HTERT RPE-1 (cell line): Measurements from ENCODE around the gene SLC6A19.

Source experiments
- in situ Hi-C: fragments of 300-500 bp; cut with MboI; formaldehyde crosslinking; loops from 4 replicates; pipeline ENCODE4 v1.14.3; 2020; ENCODE audit warnings: low sequenced_read_pairs

Gene SLC6A19

DNA sequence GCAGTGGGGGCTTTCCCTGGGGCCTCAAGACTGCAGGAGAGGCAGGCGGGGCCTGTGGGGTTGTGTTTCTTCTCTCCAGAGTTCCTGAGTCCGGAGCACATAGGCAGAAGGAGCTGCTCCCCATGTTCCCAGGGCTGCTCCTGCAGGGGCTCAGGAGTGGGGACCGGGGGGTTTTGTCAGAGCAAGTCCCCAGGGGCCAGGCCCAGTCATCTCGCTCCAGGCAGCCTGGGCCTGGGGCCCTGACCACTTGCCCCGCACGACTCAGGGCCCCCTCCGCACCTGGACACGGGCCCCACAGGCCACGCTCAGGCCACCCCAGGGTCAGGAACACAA lies 22.0 kb upstream of the SLC6A19 start:
- in situ Hi-C loops = no loop called here

GRCh38 chr5:1180096-1180495 lies 21.3 kb upstream of the SLC6A19 start:
- in situ Hi-C loops = no loop called here

- in situ Hi-C loops = no loop called here
Measured at GRCh38 chr5:1180841-1181271, 20.5 kb upstream of the SLC6A19 start.

DNA sequence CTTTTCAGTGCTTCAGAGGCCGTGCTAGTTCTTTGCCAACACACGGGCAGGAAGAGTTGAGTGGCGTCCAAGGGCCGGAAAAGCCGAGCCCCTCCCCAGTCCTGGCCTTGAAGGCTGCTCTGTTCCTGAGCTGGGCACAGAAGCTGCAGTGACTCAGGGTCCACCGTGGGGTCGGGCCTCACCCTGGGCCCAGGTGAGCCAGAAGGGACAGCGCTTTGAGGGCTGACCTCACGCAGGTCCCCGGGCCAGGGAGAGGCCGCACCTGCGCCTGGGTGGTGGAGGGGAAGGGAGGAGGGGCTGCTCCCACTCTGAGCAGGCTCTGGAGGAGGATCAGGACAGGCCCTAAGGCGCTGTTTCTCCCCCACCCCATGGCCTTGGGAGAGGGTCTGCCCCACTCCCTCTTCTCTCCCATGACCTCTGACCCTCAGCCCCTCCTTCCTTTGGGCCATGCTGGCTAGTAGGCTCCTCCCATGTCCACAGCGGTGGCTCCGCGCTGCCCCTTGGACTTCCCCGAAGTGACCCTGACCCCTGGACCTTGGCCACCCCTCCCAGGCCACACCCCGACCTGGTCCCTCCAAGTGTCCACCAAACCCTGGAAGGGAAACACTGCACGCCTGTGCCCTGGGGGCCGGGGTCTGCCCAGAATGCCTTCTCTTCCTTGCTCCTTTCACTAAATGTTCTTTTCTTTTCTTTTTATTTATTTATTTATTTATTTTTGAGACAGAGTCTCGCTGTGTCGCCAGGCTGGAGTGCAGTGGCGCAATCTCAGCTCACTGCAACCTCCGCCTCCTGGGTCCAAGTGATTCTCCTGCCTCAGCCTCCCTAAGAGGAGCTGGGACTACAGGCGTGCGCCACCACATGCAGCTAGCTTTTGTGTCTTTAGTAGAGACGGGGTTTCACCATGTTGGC lies 19.7 kb upstream of the SLC6A19 start:
- in situ Hi-C loops = no loop called here

DNA sequence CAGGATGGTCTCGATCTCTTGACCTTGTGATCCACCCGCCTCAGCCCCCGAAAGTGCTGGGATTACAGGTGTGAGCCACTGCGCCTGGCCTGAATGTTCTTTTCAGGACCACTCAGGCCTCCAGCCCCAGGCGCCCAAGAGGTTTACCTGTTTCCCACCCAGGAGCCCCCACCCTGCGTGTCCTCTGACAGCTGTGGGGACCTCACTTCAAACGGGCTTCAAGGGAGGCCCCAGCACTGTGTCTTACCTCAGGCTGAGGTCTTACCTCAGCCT lies 19.1 kb upstream of the SLC6A19 start:
- in situ Hi-C loops = no loop called here

GRCh38 chr5:1182633-1183423 lies 18.6 kb upstream of the SLC6A19 start:
- in situ Hi-C loops = no loop called here

DNA sequence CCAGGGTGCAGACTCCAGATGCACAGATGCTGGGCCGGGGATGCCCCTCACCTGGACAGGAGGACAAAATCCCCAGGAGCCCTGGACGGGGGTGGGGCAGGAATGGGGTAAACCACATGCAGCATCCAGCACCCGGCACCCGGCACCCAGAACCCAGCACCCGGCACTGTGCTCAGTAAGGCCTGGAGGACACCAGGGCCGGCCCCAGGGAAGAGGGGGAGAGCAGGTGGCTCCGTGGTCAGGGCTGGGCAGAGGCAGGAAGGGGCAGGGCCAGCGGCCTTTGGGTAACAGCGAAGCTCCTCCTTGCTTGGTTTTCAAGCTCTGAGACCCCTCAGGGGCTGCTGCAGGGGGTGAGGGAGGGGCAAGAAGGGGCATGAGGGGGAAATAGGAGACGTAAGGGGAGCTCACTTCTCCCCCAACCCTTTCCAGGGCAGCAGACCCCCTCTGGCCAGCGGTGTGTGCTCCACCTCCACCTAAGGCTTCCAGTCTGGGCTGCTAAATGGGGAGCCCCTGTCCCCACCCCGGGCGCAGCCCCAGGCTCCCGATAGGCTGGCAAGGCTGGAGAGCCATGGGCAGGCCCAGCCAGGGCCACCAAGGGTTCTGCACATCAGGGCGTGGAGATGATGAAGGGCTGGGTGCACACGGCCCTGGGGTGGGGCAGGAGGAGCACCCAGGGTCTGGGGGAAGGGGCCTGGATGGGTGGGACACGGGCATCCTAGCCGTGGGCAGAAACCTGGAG lies 17.8 kb upstream of the SLC6A19 start:
- in situ Hi-C loops = no loop called here

- in situ Hi-C loops = no loop called here
Measured at GRCh38 chr5:1184163-1184470, 17.3 kb upstream of the SLC6A19 start.

- in situ Hi-C loops = no loop called here
Measured at GRCh38 chr5:1184481-1184880, 16.9 kb upstream of the SLC6A19 start.

GRCh38 chr5:1185038-1185627 lies 16.3 kb upstream of the SLC6A19 start:
- in situ Hi-C loops = no loop called here

GRCh38 chr5:1185629-1186350 lies 15.6 kb upstream of the SLC6A19 start:
- in situ Hi-C loops = no loop called here

- in situ Hi-C loops = no loop called here
Measured at GRCh38 chr5:1186351-1187233, 14.8 kb upstream of the SLC6A19 start.

- in situ Hi-C loops = no loop called here
Measured at GRCh38 chr5:1187234-1187949, 14.0 kb upstream of the SLC6A19 start.

GRCh38 chr5:1187950-1188334 lies 13.5 kb upstream of the SLC6A19 start:
- in situ Hi-C loops = no loop called here

- in situ Hi-C loops = no loop called here
Measured at GRCh38 chr5:1188464-1188863, 12.9 kb upstream of the SLC6A19 start.

DNA sequence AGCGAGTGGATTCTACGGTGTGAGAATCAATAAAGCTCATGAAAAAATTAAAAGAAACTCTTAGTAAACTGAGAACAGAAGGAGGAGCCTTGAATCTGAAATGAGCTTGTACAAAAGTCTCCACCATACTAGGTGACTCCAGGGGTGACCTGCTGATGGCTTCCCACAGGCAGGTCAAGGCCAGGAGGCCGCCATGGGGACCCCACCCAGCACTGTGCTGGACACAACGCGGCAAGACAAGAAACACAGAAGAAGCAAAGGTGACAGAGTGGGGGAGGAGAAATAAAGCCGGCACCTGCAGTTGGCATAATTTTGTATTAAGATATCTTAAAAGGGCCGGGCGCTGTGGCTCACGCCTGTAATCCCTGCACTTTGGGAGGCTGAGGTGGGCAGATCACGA lies 12.1 kb upstream of the SLC6A19 start:
- in situ Hi-C loops = no loop called here

DNA sequence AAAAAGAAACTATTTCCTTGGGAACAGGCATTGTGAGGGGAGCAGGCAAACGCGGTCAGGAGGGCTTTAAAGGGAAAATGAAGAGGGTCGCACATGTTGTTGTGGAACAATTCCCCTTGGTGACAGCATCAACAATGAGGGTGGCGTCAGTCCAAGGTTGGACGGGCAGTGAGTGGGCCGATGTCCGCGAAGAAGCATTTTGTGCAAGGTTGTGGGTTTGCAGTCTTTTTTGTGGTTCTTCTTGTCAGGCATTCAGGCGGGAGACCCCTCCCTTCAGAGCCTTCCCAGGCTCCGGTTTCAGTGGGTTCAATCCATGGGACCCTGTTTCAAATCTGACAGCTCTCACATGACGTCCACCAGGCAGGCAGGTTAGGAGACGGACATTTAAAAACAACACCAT lies 11.1 kb upstream of the SLC6A19 start:
- in situ Hi-C loops = no loop called here

- in situ Hi-C loops = no loop called here
Measured at GRCh38 chr5:1190837-1191239, 10.6 kb upstream of the SLC6A19 start.

DNA sequence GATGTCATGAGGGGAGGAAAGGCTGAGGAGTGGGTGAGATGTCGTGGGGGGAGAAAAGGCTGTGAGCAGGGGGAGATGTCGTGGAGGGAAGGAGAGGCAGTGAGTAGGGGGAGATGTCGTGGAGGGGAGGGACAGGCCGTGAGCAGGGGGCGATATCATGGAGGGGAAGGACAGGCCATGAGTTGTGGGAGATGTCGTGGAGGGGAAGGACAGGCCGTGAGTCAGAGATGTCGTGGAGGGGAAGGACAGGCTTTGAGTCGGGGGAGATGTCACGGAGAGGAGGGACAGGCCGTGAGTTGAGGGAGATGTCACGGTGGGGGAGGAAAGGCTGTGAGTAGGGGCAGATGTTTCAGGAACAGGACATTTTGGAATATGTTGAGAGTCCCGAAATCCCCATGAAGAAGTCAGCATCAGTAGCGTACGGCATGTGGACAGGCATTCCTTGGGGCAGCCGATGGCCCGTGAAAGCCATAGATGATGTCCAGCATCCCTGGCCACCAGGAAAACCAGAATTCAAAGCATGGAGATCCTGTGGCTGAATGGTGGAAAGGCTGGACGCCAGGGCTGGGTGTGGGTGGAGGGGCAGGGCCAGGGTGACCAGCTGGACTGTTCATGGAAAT lies 8.3 kb upstream of the SLC6A19 start:
- in situ Hi-C loops = no loop called here
